Activated CD8-positive, alpha-beta memory T cell treated with anti-CD3 and anti-CD28 coated beads for 1 hour (primary cell): ENCODE measurements around the gene DUSP9.
"Not testable (repeated sequence)": the region's sequence is repeated elsewhere in the genome, so short reads cannot be mapped to it uniquely, and the experiment has no call there.

ENCODE experiments used
- DNase-seq, 2 donors: peaks; one replicate each; pipeline ENCODE4 v3.0.0-alpha.2; 2020; ENCODE audit warnings: low read depth in 1 of 2; ENCODE audit errors: extremely low read depth in 1 of 2

The DUSP9 gene

GRCh38 chrX:153646620-153647373 lies at the start of gene DUSP9:
DUSP9 (plus strand) TSS chrX:153647203; CDS start chrX:153647954, 751 bp downstream.
- no peak for DNase-seq

DNA sequence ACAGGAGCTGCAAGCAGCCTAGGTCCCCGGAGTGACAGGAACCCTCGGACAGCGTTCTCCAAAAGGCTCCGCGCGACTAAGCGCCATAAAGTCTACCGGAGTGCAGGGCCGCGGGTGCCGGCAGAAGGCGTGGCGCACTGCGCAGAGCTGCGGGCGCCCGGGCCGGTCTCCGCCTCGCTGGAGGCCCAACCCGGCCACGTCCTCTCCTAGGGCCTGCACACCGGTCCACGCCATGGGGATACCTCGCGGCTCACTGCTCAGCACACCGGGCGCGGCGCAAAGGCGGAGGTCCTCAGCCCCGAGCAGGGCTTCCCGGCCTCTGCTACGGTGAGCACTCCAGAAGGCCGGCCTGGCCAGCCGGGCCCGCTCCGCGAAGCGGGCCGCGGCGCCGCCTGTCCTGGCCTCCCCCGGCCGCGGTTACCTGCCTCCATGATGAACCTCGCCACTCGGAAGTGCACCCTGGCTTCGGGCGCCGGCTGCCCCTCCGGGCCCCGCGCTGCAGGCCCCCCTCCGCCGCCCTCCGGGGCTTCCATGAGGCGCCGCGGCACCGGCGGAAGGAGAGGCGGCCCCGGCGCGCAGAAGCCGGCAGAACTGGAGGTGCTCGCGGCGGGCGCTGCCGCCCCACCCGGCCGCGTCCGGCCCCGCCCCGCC lies 48.3 kb upstream of the DUSP9 start, which contains the start of gene CCNQ:
Gene CCNQ, minus strand, starts transcription at position 599 of the 651 bp plus-strand sequence. Its CDS starts 66 bp downstream, at position 533.
- peak in 1 of 2 donors; percentile 11 for DNase-seq

- peak; percentile 51 to 73 for DNase-seq
These were observed 47.6 kb upstream of the DUSP9 start for GRCh38 chrX:153599192-153600031.

GRCh38 chrX:153600032-153600373 lies 47.0 kb upstream of the DUSP9 start:
- DNase-seq, result no peak

GRCh38 chrX:153600921-153601320 lies 46.1 kb upstream of the DUSP9 start:
- DNase-seq, result no peak

DNA sequence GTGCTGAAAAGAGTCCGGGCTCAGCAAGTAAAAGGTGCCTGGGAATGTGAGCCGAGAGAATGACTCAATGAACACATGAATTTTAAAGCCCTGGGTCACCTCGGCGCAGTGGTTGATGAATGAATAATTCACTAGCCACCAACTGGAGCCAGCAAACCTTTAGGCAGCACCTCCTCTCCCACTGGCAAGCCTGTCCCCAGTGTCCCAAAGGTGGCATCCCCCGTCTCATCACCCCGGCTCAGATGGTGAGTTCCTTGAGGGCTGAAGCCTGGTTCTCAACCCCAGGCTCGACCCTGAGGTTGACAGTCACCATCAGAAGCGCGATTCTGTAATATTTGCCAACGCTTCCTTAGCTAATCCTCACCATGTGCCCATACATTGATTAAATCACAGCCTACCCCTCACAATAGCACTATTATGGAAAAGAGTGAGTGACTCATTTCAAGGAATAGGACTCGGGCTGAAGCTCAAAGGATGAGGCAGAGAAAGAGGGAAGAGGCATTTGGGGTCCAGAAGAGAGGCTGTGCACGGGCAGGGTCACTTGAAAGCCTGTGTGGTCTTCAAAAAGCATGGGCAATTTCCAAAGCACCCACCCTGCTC lies 45.4 kb upstream of the DUSP9 start:
- DNase-seq, result no peak

DNA sequence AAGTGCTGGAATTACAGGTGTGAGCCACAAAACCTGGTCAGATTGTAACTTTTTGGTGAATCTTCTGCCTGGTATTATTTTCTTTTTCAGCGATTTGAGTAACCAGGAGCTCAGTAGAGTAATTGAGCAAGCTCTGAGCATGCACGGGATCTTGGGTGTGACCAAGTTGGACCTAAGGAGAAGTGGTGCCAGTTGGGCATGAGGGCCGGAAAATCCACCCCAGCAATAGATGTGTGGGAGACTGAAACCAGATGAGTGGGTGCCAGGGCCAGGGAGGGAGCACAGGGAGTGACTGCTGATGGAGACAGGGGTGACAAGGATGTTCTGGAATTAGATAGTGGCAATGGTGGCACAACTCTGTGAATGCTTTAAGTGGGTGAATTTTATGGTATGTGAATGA lies 44.4 kb upstream of the DUSP9 start:
- no peak for DNase-seq

- no peak for DNase-seq
These were observed 43.8 kb upstream of the DUSP9 start for GRCh38 chrX:153603131-153603656.

DNA sequence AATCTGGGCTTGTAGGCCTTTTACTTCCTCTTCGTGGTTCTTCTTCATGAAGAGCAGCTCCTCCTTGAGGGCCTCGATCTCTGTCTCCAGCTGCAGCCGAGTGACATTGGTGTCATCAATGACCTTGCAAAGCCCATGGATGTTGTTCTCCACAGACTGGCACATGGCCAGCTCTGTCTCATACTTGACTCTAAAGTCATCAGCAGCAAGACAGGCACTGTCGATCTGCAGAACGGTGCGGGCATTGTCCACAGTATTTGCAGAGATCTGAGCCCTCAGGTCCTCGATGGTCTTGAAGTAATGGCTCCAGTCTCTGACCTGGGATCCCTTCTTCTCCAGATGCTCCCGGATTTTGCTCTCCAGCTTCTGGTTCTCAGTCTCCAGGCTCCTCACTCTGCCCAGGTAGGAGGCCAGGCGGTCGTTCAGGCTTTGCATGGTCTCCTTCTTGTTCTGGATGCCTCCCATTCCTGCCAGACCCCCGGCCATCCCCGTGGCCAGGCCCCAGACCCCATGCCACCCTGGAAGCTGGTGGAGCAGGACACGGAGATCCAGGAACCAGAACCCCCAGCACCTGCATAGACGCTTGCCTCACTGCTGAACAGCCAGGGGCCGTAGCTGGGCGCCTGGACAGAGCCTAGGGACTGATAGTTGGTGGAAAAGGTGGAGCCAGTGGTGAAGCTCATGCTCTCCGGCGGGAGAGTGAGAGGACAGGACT lies 42.2 kb upstream of the DUSP9 start:
- not testable (repeated sequence) for DNase-seq

DNA sequence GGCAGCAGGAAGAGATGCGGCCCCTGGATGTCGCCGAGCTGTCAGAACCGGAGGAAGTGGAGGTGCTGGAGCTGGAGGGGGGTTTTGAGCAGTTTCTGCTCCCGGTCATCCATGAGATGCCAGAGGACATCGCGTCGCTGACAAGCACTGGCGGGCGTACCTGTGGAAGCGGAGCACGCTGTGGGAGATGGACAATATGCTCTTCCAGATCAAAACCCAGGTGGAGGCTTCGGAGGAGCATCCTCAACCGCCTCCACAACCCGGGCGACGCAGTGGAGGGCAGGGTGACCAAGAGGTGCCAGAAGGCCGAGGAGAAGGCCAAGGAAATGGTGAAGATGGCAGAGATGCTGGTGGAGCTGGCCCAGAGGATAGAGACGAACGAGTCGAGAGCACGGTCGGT lies 40.5 kb upstream of the DUSP9 start:
- DNase-seq, result no peak

- DNase-seq, result no peak
These were observed 38.6 kb upstream of the DUSP9 start for GRCh38 chrX:153608376-153608775.

GRCh38 chrX:153608806-153609205 lies 38.2 kb upstream of the DUSP9 start:
- no peak for DNase-seq

- peak; percentile 34 to 64 for DNase-seq
These were observed 36.8 kb upstream of the DUSP9 start for GRCh38 chrX:153609917-153610835.

- no peak for DNase-seq
These were observed 36.2 kb upstream of the DUSP9 start for GRCh38 chrX:153610836-153611213.

- no peak for DNase-seq
These were observed 35.5 kb upstream of the DUSP9 start for GRCh38 chrX:153611298-153612095.

DNA sequence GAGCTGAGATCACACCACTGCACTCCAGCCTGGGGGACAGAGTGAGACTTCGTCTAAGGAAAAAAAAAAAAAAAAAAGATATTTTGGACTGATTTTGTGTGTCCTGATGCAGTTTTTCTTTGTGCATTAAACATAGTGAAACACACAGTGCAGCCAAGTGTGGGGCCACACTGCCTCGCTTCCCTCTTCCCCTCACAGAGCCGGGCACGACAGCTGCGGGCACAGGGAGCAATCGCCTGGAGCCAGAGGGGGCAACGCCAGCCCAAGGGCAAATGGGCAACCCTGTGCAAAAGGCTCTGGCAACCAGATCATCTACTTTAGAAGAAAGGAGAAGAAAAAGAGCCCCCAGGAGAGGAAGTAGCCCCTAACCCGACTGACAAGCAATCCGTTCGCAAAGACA lies 34.6 kb upstream of the DUSP9 start:
- no peak for DNase-seq

- DNase-seq, result no peak
These were observed 32.2 kb upstream of the DUSP9 start for GRCh38 chrX:153614818-153615217.

- no peak for DNase-seq
These were observed 26.4 kb upstream of the DUSP9 start for GRCh38 chrX:153620576-153620975.
